Gastroesophageal sphincter (tissue), 4 donors: ENCODE results near the gene DLK1. TPM values are rescaled to one million over a fixed set of nuclear protein-coding genes. Genes with fewer than 3 reads are reported as not detected.

ENCODE experiments used
- ATAC-seq: fragments of 150-250 bp; one replicate; pipeline ENCODE4 v1.9.1; 2016; ENCODE audit warnings: mild to moderate bottlenecking, moderate library complexity
- H3K27ac ChIP-seq, 4 donors: fragments of 200-600 bp; sonication (generic) in 3 of 4; 1 replicate in 3 of 4; 2 replicates in 1 of 4; pipeline ENCODE4 v1.5.1; 2016 to 2019
- H3K27me3 ChIP-seq: fragments of 200-600 bp; sonication (generic); one replicate; pipeline ENCODE4 v1.5.1; 2019
- H3K36me3 ChIP-seq, 2 donors: fragments of 200-600 bp; sonication (generic); one replicate each; pipeline ENCODE4 v1.5.1; 2019; ENCODE audit warnings: control low read depth in 1 of 2
- H3K4me1 ChIP-seq, 3 donors: fragments of 200-600 bp; sonication (generic); 1 replicate in 2 of 3; 2 replicates in 1 of 3; pipeline ENCODE4 v1.5.1; 2016 to 2019; ENCODE audit warnings: control low read depth in 2 of 3
- H3K4me3 ChIP-seq, 2 donors: fragments of 200-600 bp; sonication (generic); one replicate each; pipeline ENCODE4 v1.5.1; 2019; ENCODE audit warnings: mild to moderate bottlenecking in 1 of 2, moderate library complexity in 1 of 2
- H3K9me3 ChIP-seq, 3 donors: fragments of 200-600 bp; sonication (generic); one replicate each; pipeline ENCODE4 v1.5.1; 2017 to 2019; ENCODE audit warnings: control low read depth in 2 of 3
- CTCF ChIP-seq, 4 experiments: fragments of 200-600 bp in 2 of 4; fragments of 450-650 bp in 2 of 4; sonication (generic) in 1 of 4; IDR thresholded peaks; one replicate each; pipeline ENCODE4 v1.5.1; 2017 to 2019; ENCODE audit warnings: antibody characterized with exemption in 4 of 4, mild to moderate bottlenecking in 2 of 4, moderate library complexity in 2 of 4
- EP300 ChIP-seq: sonication (generic); formaldehyde crosslinking; IDR thresholded peaks from one replicate; pipeline ENCODE4 v1.6.1; 2017; ENCODE audit warnings: antibody characterized with exemption, mild to moderate bottlenecking
- POLR2A ChIP-seq, 2 donors: fragments of 450-650 bp; IDR thresholded peaks; one replicate each; pipeline ENCODE4 v1.6.1; 2017; ENCODE audit warnings: antibody characterized with exemption in 2 of 2, mild to moderate bottlenecking in 2 of 2, moderate library complexity in 1 of 2
- POLR2AphosphoS5 ChIP-seq: sonication (generic); formaldehyde crosslinking; IDR thresholded peaks from one replicate; pipeline ENCODE4 v1.6.1; 2017; ENCODE audit warnings: antibody characterized with exemption
- WGBS, 2 donors: methylation state at CpG; one replicate each; pipeline ENCODE4 v1.1.5; 2018; ENCODE audit warnings: low coverage in 1 of 2; 5-methylcytosine and 5-hydroxymethylcytosine counted together
- total RNA-seq, 4 donors: library from RNA; depleted of rRNA; stranded (reverse); fragments of >200 nt; gene quantifications; one replicate each; pipeline ENCODE4 v1.1.0, GENCODE V29; 2016

The DLK1 gene
- total RNA-seq, 4 donors from 2014 or later: not detected

DNA sequence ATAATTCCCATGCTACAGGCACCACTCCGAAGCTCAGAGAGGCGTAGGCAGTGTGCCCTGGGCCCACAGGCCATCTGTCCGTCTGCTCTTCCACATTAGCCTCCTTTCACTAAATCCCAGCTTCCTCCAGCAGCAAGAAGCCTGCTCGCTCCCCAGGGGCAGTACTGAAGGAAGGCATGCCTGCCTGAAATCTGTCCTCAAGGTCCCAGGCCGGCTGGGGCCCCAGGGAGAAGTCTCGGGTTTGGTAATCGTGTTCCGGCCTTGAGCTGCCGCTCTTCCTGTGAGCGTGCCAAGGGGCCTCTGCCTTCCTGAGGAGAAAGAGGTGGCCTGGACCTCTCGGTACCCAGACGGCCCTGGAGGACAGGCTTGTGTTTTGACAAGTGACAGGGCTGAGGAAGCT, 15.2 kb upstream of the DLK1 start:
- WGBS, 2 donors: 100% methylated on average over 3 of the region's 12 CpGs; no CpG with 5 or more reads in 1 of the 2 donors
- no peak for ATAC-seq
- Histone ChIP-seq H3K4me3 (no peak overlapping the region), H3K4me1 (peaks cover 0 to 15% (median 7%) of the 10 kb centered on the region in 3 donors), H3K27me3 (peaks cover 50% of the 10 kb centered on the region), H3K36me3 (no peaks in the 10 kb centered on the region), H3K27ac (no peak overlapping the region), H3K9me3 (peaks cover 0 to 8% (median 0%) of the 10 kb centered on the region in 3 donors)
- no peak for TF ChIP-seq POLR2A (IDR thresholded peaks at IDR 0.05)
- TF ChIP-seq CTCF (IDR thresholded peaks at IDR 0.05): no peak
- no peak for TF ChIP-seq EP300
- no peak for TF ChIP-seq POLR2AphosphoS5

DNA sequence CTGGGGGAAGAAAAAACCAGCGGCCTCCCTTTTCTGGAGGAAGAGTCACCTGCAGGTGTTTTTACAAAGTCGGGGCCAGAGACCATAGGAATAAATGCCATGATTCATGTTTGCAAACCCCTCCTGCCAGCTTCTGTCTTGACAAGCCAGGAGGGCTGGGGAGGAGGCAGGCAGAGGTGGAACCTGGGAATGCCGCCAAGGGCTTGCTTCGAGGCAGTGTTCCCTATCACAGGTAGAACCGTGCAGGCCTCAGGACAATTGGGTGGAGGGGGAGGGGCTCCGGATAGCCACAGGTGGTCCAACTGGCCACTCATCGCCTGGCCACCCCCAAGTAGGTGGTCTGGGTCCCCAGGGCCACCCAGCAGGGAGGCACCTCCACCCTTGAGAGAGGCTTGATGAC, 14.2 kb upstream of the DLK1 start:
- Histone ChIP-seq H3K36me3 (no peaks in the 10 kb centered on the region), H3K27ac (no peak overlapping the region), H3K9me3 (peaks cover 0 to 11% (median 0%) of the 10 kb centered on the region in 3 donors), H3K4me1 (peaks cover 0 to 15% (median 7%) of the 10 kb centered on the region in 3 donors), H3K27me3 (peaks cover 54% of the 10 kb centered on the region), H3K4me3 (no peak overlapping the region)
- ATAC-seq: no peak
- WGBS, 2 donors: 20 to 80% methylated on average over 1 of the region's 7 CpGs
- no peak for TF ChIP-seq POLR2AphosphoS5
- no peak for TF ChIP-seq CTCF (IDR thresholded peaks at IDR 0.05)
- no peak for TF ChIP-seq EP300

- Histone ChIP-seq H3K4me1 (peaks cover 0 to 14% (median 7%) of the 10 kb centered on the region in 3 donors), H3K9me3 (peaks cover 0 to 11% (median 0%) of the 10 kb centered on the region in 3 donors), H3K36me3 (no peaks in the 10 kb centered on the region), H3K27me3 (peaks cover 46% of the 10 kb centered on the region), H3K4me3 (no peak overlapping the region), H3K27ac (no peak overlapping the region)
- no peak for ATAC-seq
- TF ChIP-seq POLR2A (IDR thresholded peaks at IDR 0.05) (no peak), CTCF (IDR thresholded peaks at IDR 0.05) (no peak), POLR2AphosphoS5 (no peak), EP300 (no peak)
- WGBS, 2 donors: 73 to 80% methylated on average over 2 to 4 of the region's 10 CpGs
These were observed 13.0 kb upstream of the DLK1 start for GRCh38 chr14:100713705-100714104.

DNA sequence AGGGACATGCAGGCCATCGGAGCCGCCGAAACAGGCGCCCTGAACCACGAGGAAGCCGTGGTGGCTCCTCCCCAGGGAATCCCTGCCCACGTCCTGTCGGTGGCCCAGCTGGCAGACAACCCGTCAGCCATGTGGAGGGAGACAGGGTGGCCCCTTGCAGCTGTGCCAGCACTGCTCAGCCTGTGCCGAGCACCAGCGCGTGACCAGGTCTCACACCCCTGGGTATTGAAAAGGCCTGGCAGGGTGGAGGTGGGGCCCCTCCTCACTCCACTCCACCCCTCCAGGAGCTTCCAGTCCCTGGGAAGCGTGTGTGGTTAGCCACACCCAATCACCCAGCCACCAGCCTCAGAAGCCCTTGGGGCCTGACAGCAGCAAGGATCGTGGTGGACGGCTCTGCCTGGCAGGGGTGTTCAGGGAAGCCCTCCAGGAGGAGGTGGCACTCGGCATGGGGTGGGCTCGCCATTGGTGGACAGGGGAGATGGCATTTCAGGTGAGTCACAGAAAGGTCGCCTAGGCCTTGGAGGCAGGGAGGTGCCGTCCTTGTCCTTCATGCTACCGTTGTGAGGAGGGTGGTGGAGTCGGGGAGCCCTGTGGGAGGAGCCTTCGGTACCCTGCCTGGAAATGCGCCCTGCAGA, 12.3 kb upstream of the DLK1 start:
- ATAC-seq: no peak
- Histone ChIP-seq H3K4me1 (peaks cover 0 to 7% (median 1%) of the 10 kb centered on the region in 3 donors), H3K27me3 (peaks cover 45% of the 10 kb centered on the region), H3K36me3 (no peaks in the 10 kb centered on the region), H3K27ac (no peak overlapping the region), H3K4me3 (no peak overlapping the region), H3K9me3 (peaks cover 0 to 11% (median 0%) of the 10 kb centered on the region in 3 donors)
- WGBS, 2 donors: no CpG with 5 or more reads among the region's 23 CpGs
- TF ChIP-seq EP300 (no peak), POLR2AphosphoS5 (no peak), POLR2A (IDR thresholded peaks at IDR 0.05) (no peak), CTCF (IDR thresholded peaks at IDR 0.05) (no peak)

GRCh38 chr14:100715332-100715731, 11.4 kb upstream of the DLK1 start:
- Histone ChIP-seq H3K4me1 (no peaks in the 10 kb centered on the region), H3K36me3 (no peaks in the 10 kb centered on the region), H3K9me3 (peaks cover 0 to 11% (median 0%) of the 10 kb centered on the region in 3 donors), H3K4me3 (no peak overlapping the region), H3K27me3 (peaks cover 45% of the 10 kb centered on the region), H3K27ac (no peak overlapping the region)
- TF ChIP-seq CTCF (IDR thresholded peaks at IDR 0.05) (no peak), EP300 (no peak), POLR2AphosphoS5 (no peak), POLR2A (IDR thresholded peaks at IDR 0.05) (no peak)
- ATAC-seq: no peak
- WGBS, 2 donors: 94 to 100% methylated on average over 3 to 4 of the region's 9 CpGs
